ENCODE measurements around the gene PRSS56.

PRSS56 gene

DNA sequence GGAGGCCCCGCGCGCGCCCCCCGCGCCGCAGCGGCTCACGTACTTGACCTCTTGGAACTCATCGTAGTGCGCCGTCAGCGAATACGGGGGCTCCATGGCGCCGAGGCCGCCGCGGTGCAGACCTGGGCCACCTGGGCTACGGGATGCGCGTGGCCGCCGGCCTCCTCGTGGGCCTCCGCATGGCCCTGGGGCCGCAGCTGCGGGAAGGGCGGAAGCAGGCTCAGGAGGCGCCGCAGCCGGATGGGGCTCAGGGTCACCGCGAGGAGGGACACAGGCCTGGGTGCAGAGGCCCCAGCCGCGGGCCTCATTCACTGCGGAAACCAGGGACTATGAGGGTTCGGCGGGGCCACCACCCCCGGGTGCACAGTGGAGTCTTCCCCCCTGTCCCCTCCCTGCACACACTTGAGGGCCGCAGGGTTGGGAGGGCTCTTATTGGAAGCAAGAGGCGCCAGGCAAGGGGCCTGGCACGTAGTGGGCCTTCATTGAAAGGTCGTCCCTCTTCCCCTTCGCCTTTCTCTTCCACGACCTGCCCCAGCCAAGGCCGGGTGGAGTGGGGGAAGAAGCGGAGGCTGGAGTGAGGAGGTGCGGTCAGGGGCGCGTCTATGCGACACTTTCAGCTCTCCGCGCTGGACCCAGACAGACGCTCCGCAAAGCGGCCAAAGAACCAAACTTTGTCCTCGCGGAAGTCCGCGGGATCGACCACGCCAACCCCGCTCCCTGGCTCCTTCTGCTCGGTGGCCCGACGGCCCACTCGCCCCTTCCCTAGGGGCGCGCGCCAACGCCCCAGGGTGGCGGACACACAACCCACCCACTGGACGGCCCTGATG is 33.4 kb upstream of the PRSS56 start:
- no peak for DNase-seq

DNA sequence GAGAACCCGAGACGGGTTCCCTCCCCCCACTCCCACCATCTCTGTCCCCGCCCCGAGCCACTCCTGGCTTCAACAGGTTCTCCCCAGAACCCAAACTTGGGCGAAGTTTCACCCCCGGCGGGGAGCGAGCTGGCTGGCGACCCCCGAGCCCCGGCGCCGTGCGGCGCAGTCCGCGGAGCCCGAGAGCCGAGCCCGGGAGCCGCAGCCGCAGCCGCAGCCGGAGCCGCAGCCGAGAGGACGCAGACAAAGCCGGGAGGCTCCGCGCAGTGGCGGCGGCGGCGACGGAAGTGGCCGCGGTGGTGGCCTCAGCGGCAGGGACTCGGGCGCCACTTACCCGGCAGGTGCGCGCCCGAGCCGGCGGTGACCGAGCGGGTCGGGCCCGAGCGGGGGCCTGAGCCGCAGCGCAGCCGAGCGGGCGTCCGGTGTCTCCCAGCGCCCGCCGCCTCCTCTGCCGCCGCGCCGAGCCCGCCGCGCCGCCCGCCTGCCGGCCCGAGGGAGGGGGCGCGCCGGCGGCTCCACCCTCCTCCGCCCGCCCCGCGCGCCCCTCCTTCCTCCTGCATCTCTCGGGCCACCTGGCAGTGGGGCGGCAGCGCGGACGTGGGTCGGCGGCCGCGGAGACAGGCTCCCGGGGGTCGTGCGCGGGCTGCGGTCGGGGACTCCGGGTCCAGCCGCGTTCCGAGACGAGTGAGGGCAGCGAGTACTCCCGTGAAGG is 32.6 kb upstream of the PRSS56 start, which contains the start of gene ECEL1:
ECEL1 (minus strand) TSS at position 450 of the 712 bp plus-strand sequence. CDS start 1,181 bp downstream, outside the sequence.
- no peak for DNase-seq

DNA sequence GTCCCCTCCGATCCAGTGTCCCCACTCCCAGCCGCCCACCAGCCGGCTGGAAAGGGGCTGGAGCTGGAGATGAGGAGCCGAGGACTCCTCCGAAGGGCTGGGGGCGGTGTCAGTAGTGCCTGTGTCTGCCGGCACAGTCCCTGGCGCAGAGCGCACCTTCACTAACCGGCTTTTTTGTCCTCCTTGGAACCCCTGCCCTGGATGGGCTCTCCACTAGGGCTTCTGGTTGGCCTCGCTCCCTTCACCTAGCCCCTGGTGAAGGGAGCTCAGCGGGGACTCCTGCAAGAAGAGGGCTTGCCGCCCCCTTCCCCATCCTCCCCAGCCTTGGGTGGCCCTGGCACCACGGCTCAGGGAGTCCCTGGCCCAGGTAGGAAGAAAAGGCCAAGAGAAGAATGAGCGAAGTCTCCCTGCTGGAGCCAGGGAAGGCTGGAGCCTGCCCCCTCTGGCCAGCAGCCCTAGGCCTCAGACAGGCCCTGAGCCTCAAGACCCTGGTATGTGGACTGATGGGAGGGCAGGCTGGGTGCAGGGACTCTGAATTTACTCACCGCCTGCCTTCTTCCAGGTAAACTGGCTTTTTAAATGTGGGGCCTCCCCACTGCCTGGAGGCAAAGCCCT is 32.0 kb upstream of the PRSS56 start:
- DNase-seq, result no peak

DNA sequence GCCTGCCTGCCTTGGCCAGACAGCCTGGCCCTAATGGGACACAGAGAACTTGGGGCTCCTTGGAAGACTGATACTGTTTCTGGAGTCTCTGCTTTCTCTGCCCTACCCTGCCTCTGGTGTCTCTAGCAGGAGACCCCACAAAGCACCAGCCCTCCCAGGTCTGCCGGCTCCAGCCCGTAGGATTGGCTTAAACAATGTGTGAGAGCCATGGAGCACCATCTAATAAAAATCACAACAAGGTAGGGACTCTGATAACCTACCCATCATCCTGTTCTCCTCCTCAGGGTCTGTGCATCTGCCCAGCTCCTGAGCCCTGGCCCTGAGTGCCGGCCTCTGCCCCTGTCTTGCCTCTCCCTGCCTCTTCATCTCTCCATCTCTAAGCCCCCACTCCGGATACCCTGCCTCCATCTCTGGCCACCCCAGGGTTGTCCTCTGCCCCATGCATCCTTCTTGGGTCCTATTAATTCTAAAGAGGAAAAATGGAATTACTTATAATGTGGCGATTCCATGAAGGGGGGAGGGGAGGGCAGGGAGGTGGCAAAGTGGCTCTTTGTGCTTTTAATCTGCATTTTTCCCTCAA is 31.4 kb upstream of the PRSS56 start:
- no peak for DNase-seq

DNA sequence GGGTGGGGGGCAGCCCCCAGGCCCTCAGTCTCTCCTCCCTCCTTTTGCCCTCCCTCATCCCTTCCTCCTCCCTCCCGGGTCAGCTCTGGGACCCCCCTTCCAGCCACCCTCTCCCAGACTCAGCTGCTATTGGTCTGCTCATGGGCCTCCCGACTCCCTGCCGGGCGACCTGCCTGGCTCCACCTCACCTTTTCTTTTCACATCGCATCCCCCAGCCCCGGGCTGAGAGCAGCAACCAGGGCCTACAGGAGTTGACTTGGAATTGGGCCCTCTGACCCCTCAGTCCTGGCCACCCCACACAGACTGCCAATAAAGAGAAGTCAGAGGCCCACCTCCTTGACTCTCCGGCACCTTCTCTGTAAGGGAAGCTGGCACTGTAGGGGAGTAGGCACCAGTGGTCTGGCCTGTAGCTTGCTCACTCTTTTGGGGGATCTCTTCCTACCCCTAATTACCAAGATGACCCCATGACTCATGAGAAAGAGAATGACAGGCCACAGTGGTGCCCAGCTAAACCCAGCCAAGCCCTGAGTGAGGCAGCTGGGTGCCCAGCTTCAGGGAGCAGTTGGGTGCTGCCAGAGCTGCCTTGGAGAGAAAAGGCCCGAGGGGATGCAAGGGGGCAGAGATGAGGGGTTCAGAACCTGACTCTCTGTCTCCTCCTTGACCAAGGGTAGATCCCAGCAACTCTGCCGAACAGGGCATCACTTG is 30.5 kb upstream of the PRSS56 start:
- DNase-seq, result no peak

DNA sequence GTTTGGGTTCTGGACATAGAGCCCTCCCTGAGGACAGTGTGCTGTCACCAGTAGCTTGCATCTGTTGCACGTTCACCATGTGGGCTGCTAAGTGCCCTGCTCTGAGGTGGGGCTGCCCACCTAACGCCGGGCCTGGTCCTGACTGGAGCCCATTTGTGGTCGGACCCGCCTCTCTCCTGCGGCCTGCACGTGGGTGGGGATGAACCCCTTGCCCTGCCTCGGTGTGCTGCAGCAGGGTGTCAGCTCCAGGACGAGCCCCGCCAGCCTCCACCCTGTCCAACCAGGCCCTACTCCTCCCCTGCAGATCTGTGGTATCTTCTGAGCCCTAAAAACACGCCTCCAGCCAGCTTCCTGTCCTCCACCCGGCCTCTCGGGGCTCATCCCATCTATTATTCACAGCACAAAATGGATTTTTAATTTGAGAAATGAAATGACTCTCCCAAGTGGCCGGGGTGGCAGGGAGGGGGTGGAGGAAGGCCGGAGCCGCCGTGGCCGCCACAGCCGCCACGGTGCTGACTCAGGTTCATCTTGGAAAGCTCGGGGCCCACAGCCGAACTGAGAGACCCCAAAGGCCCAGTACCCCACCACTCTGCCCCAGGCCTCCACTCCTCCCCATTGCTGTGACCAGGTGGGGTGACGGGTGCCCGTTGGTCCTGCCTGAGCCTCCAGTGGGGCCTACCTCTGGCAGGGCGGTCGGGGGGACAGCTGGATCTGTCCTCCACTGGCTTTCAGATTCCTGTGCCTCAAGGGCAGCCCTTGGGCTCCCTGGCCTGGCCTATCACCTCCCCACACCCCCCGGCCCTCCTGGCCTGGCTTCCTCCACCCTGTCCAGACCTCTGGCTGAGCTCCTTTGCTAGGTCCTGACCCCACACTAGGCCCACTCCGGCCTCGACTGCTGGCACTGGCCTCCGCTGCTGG is 29.7 kb upstream of the PRSS56 start:
- no peak for DNase-seq

DNA sequence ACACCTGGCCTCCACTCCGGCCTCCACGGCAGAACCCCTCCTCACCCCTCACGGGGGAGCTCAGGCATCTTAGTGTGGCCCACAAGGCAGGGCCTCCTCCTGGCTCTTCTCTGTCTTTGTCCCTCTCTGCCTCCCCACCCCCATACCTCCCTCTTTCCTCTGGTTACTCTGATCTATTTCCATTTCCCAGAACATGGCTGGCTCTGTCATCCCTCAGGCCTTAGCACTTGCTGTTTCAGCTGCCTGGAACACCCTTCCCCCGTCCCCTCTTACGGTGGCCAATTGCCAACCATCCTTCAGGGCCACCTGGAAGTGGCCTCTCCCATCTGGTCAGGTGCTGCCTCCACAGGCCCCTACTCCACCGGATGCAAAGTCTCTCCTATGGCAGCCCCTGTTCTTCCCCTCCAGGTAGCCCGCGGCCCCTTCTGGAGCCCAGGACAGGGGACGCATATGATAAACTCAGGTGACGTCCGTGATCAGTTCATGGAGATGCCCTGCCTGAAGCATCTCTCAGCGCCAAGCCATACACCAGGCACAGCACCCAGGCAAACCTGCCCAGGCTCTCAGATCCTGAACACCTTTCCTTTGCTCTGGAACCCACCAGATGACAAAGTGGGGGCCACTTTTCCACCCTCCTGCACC is 28.9 kb upstream of the PRSS56 start:
- no peak for DNase-seq

DNA sequence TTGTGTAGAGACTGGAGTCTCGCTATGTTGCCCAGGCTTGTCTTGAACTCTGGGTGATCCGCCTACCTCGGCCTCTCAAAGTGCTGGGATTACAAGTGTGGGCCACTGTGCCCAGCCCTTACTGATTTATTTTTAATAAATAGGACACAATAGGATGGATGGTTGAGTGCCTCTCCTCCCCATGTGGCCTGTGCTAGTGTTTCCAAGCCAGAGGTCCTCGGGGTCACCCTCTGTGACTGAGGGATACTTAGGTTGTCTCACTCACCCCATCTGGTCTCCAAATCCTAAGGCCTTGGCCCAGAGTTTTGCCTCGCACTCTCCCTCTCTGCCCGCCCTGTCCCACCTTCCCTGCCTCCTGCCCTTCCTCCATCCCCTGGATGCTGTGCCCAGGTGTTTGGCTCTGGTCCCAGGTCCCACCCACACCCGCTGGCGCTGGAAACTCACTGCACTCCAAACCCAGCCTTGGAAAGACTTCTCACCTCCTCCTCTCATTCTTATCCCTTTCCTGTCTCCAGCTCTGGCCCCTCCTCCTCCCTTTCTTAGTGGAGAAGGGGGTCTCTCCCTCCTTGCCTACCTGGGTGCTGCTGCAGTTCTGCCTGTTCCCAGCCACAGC is 27.8 kb upstream of the PRSS56 start:
- no peak for DNase-seq

DNA sequence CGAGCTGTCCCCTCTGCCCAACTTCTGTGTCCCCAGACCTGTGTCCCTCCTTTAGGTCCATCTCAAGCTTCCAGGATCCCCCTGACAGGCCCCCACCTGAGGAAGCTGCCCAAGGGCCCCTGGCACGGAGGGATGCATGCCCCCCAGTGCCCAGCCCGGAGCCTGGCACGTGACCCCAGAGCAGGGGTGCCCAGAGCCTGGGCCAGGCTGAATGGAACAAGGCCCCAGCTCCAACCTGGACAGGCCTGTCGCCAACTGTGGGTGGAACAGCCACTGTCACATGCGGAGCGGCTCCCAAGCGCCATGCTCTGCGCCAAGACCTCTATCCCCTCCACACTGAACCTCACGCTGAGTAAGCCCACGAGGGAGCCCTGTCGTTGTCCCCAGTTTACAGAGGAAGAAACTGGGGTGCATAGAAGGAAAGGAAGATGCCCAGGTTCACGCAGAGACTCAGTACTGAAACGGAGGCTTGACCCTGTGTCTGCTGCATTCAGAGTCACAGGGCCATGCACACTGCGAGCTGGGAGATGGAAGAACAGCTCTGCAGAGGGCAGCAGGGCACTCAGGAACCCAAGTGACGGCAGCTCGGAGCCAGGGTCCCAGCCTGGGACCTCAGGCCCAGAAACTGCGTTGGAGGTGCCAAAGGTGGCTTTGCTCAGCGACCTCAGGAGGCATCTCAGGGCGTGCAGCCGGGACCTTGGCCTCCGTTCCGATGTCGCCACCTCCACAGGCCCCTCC is 27.1 kb upstream of the PRSS56 start:
- DNase-seq, result no peak

DNA sequence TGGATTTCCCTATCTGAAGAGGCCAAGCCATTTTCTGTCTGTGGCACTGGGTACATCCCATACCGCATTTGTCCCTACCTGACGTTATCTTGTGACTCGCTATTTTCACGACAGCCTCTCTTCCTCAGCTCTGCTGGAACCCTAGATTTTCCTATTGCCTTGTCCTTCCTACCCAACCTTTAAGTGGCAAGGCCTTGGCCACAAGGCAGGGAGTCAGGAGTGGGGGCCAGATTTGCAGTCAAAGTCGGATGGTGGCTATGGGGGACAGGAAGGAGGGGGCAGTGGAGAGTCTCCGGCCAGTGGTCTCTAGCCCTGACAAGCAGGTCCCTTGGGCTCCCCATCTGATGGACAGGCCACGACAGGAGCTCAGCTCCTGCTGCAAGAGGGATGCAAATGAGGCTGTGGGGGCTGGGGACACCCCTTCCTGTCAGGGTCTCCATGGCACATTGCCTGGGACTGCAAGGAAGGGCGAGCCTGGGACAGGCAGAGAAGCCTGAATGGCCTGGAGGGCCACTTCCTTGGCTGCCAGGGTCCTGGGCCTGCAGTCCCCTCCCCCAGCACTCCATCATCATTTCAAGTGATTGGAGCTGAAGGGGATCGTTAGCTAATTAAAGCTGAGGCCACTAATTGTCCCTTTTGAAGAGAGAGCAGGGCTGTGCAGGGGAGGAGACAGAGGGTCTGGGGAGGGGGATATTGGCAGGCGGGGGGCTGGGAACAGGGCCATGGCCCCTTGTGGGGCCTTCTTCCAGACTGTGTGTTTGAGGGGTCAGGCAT is 26.3 kb upstream of the PRSS56 start:
- no peak for DNase-seq

DNA sequence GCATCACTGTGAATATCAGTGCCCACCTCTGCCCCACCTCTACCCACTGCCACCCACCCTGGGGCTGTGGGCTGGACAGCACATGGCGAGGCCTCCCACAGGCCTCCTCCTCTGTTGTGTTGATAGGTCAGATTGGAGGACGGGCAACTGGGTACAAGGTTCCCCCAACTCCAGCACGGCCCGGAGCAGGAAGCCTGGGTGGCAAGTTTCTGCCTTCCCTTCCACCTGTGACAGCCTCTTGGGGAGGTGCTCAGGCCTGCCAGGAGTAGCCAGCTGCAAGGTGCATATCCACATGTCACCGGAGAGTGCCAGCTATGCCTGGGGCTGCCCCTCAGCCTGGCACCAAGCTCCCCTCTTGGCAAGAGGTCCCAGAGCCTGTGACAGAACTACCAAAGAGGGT is 25.6 kb upstream of the PRSS56 start:
- DNase-seq, result no peak

DNA sequence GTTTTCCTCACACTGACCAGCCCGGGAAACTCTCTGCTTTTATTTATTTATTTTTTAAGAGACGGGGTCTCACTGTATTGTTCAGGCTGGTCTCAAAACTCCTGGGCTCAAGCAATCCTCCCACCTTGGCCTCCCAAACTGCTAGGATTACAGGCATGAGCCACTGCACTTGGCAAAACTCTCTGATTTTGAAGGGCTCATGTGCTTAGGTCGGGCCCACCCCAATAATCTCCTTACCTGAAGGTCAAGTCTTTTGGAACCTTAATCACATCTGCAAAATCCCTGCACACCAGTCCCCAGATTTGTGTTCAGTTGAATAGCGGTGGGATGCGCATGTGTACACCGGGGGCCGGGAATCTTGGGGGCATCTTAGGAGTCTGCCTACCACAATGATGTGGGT is 24.9 kb upstream of the PRSS56 start:
- DNase-seq, result no peak

DNA sequence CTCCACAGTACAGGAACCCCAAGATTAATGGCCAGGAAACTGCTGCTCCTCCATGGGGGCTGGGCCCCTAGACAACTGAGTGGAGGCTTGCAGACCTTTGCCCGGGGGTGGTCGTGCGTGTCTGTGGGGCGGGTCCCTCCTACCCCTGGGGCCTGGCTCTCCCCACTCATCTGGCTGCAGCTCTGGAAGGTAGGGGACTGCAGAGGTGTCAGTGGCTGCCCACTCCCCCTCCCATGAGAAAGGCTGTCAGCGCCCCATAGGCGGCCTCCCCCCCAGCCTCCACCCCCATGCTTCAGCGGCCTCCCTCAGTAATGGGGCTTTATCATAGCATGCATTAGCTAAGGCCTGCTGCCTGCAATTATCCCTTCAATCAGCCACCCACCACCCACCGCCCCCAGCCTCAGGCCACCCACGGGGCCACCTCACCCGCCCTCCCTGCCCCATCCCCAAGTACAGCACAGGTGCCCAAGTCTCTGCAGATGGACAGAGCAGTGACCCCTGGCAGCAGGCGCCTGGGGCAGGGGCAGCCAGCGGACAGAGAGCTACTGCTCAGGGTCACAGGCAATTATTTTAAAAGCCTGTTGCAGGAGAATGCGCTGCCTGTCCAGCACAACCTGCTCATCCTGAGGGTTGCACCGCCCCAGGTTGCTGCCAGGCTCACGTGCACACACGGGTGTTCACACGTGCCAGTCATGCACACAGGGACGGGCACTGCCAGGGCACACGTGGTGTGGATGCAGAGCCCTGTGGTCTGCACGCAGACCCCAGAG is 23.5 kb upstream of the PRSS56 start:
- DNase-seq, result no peak

DNA sequence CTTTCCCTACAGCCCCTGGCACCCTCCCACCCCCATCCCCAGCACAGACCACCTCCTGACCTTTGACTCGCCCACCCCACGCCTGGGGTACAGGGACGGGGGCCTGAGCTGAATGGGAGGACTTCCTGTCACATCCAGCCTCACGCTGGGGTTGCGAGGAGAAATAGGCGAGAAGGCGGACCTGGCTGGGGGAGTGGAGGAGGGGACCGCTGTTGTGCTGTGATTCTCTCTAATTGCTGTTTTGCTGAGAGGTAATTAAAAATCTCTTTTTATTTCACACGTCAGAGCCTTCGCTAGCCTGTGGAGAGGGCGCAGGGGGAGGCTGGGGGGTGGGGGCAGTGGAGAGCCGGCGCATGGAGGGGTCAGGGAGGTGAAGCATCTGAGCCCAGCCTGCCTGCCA is 22.8 kb upstream of the PRSS56 start:
- no peak for DNase-seq

DNA sequence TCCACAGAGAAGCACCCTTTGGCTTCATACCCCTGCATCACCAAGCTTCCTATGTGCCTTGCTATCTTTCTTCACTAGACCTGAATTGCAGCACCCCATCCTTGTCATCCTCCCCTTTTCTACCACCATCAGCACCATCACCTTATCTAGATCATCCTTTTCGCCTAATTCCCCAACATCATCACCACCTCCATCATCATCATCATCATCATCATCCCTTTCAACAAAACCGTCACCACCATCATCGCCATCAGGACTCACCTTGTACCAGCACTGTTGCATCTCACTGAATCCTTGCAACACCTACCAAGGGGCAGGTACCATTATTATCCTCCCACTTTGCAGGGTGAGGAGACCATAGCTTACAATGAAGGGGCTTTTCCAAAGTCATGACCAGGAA is 21.7 kb upstream of the PRSS56 start:
- no peak for DNase-seq

DNA sequence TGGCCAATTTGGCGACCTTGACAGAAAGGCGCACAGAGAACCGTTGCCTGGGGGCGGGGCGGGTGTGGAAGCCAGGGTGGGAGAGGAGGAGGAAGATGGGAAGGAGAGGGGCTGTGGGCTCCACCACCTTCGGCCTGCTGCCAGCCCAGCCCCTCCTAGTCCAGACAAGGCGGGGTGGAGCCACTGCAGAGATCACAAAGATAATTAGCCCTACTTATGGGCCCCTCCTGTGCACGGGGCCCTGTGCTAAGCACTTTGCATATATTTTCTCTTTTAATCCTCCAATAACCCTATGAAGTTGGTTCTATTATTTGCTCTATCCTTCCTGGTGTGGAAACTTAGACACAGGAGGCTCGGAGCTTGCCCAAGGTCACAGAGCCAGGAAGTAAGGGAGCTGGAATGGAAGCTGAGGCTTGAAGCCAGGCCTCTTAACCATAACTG is 18.8 kb upstream of the PRSS56 start:
- no peak for DNase-seq

DNA sequence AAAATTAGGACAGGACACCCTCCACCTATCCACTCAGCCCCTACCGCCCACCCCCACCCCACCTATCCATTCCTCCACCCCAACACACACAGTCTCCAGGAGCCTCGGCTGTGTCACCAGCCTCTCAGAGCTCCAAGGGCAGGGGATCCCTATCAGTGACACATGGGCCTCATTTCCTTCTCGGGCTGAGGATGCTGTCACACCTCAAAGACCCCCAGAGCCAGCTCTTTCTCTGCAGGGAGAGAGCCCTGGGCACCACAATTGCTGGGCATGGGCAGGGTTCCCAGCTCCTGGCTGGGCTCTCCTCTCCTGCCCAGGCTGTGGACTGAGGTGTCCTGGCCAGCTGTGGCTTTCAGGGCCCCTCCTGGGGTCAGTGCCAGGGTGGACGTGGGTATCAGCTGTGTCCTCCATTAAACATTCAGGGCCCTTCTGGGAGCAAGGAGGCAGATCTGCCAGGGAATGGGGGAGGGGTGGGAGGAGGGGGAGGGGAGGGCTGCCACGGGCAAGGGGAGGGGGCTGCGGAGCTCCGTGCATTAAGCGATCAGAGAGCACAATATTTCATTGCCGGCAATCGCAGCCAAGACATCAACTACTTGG is 18.3 kb upstream of the PRSS56 start:
- no peak for DNase-seq

DNA sequence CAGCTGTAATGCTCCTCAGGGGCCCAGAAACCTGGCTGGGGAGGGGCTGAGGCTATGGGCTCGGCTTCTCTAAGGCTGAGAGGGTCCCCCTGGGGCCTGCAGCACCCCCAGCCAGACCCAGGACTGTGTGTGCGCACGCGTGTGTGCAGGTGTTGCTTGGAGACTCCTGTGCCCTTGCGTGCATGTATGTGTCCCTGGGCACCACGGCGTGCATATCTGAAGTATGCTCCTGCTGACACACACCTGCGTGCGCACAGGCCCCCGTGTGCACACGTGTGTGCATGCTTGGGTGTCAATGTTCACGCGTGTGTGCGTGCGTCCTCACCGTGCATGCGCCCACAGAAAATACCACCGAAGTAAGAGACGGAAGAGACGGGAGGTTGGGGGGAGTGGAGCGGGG is 17.7 kb upstream of the PRSS56 start:
- DNase-seq, result no peak

All from activated naive CD4-positive, alpha-beta T cell (primary cell).